ENCODE data around the gene NME4. TPM values are rescaled to one million over a fixed set of nuclear protein-coding genes. Genes with fewer than 3 reads are reported as not detected.
A peak's percentile ranks its signal among the peaks of the same experiment; 100 is the strongest.

Gene NME4
- total RNA-seq, 1 experiment from 2014 or later, result 159 TPM

DNA sequence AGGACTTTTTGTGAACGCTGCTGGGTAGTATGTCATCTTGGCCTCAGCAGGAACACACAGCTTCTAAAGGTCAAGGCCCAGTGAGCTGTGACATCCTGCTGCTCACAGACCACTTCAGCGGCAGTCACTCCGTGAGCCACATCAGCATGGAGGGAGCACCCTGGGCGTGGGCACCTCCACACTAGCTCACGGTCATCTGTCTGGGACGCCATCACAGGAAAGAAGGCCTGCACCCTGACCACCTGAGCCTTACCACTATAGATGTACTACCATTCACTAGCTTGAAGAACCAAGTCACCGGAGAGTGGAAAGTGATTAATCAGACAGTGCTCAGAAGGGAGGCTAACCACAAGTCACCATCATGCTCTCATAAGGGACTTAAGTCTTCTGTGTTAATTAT lies 47.8 kb upstream of the NME4 start:
- peaks cover 73% of the 10 kb centered on the region for H3K79me2 ChIP-seq (ENCODE audit: low read depth)
- H2AFZ ChIP-seq, result no peak overlapping the region
- no peaks in the 10 kb centered on the region for H3K9me3 ChIP-seq (ENCODE audit: insufficient read depth, low read depth)
- H3K4me2 ChIP-seq, result no peak overlapping the region
- CTCF ChIA-PET, result no interaction called here
- POLR2A ChIA-PET (ENCODE audit: unreplicated experiment), result no interaction called here
- H3K27ac ChIP-seq, result no peak overlapping the region
- BruUV-seq (replicated peaks), result no TSS peak
- H3K4me1 ChIP-seq (replicated peaks; ENCODE audit: insufficient read depth), result 0 out of 2 replicates have a peak, but pooled peaks cover 5% of the 10 kb centered on the region
- peaks cover 5% of the 10 kb centered on the region; the same call in 1 of the 2 replicates for H3F3A ChIP-seq (ENCODE audit: insufficient read depth, low read depth)
- no peak for TF ChIP-seq EZH2 (IDR thresholded peaks at IDR 0.05; ENCODE audit: low read depth)
- TF ChIP-seq CTCF (conservative IDR thresholded peaks at IDR 0.05), result no peak
- H3K27me3 ChIP-seq (ENCODE audit: insufficient read depth, low read depth), result no peaks in the 10 kb centered on the region
- DNase-seq, result no peak
- 0 out of 2 replicates have a peak, but pooled peaks cover 5% of the 10 kb centered on the region for H3K36me3 ChIP-seq (ENCODE audit: low read depth)
- no peaks in the 10 kb centered on the region for H3K9me2 ChIP-seq (ENCODE audit: insufficient read depth)
- H3K4me3 ChIP-seq, result no peak overlapping the region
- intact Hi-C loops (cut with micrococcal nuclease; ENCODE audit: unreplicated experiment), result no loop called here
- H4K20me1 ChIP-seq (ENCODE audit: insufficient read depth), result peaks cover 29% of the 10 kb centered on the region

DNA sequence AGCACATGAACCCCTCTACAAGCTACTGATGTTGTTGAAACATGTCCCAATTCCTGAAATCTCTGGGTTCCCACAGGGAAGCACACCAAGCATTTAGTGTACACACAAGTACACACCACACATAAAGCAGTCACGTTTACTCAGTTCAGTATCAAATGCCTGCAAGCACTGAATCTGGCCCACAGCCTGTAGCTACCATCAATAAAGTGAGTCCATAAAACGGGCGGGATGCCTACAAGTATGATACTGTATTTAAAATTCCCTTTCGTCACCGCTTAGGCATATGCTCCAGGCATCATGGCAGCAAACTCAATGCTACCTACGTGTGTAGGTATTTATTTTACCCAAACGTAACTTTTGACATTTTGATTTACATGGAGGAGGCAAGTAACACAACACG lies 46.8 kb upstream of the NME4 start:
- Histone ChIP-seq H3K27ac (no peak overlapping the region), H3F3A (ENCODE audit: insufficient read depth, low read depth) (peaks cover 5% of the 10 kb centered on the region; the same call in 1 of the 2 replicates)
- POLR2A ChIA-PET (ENCODE audit: unreplicated experiment), result no interaction called here

DNA sequence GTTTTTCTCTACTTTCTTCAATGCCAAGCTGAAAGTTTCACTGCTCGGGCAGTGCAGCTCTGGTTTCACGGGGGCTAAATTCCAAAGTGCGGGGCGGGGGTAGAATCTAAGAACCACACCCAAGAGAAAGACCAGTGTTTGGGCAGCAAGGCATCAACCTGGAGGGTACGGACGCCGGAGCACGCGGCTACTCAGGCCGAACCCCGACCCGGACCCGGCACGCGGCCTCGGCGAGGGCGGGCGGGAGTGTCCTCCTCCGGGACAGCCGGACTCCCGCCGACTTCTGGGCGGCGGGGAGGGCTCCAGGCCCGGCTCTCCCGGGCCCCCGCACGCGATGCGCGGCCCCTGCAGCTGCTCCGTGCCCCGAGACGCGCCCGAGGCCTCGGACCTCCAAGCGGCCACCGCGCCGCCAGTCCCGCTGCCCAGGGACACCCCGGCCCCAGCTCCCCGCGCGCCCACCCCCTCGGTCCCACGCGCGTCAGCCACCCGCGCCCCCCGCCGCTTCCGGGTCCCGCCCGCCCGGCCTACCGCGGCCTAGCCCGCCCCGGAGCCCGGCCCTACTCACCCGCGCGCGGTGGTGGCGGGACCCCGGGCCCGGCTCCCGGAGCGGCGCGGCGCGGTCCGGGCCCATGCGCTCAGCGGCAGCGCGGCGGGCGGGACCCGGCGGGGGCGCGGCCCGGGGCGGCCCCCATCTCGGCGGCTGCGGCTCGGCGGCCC lies 45.0 kb upstream of the NME4 start:
- Histone ChIP-seq H3K36me3 (ENCODE audit: low read depth) (0 out of 2 replicates have a peak, but pooled peaks cover 5% of the 10 kb centered on the region), H3K4me1 (replicated peaks; ENCODE audit: insufficient read depth) (0 out of 2 replicates have a peak, but pooled peaks cover 5% of the 10 kb centered on the region), H3K79me2 (ENCODE audit: low read depth) (peaks cover 47% of the 10 kb centered on the region), H3K4me3 (peak overlapping the region; percentile 93), H3K4me2 (peak overlapping the region; percentile 88), H4K20me1 (ENCODE audit: insufficient read depth) (peaks cover 11% of the 10 kb centered on the region), H3F3A (ENCODE audit: insufficient read depth, low read depth) (peaks cover 5% of the 10 kb centered on the region; the same call in 1 of the 2 replicates), H3K27me3 (ENCODE audit: insufficient read depth, low read depth) (no peaks in the 10 kb centered on the region), H3K9me3 (ENCODE audit: insufficient read depth, low read depth) (no peaks in the 10 kb centered on the region), H3K27ac (no peak overlapping the region), H2AFZ (peak overlapping the region; percentile 82; the same call in 1 of the 2 replicates), H3K9me2 (ENCODE audit: insufficient read depth) (no peaks in the 10 kb centered on the region)
- intact Hi-C loops (cut with micrococcal nuclease; ENCODE audit: unreplicated experiment), result loop anchor here (1.0 to 2.0 kb wide), 2 partner anchors 36 to 117 kb away; partner anchors contain the start of gene FAM234A
- no TSS peak for BruUV-seq (replicated peaks)
- ChIA-PET CTCF (interaction anchor here (0.5 to 1.0 kb wide), 6 partner anchors 99 to 307 kb away, joined by 3 to 14 read pairs (median 4); no protein-coding TSS in a partner anchor), POLR2A (ENCODE audit: unreplicated experiment) (interaction anchor here (0.6 to 1.3 kb wide), 4 partner anchors 79 to 282 kb away, joined by 6 to 30 read pairs (median 9); partner anchors contain the start of gene LUC7L)
- no peak for TF ChIP-seq EZH2 (IDR thresholded peaks at IDR 0.05; ENCODE audit: low read depth)
- no peak for DNase-seq

More for the DNA sequence above, 46.8 kb upstream of the NME4 start:
- no peak for TF ChIP-seq EZH2 (IDR thresholded peaks at IDR 0.05; ENCODE audit: low read depth)
- TF ChIP-seq CTCF (conservative IDR thresholded peaks at IDR 0.05), result no peak
- Histone ChIP-seq H3K4me2 (no peak overlapping the region), H4K20me1 (ENCODE audit: insufficient read depth) (peaks cover 21% of the 10 kb centered on the region), H3K4me1 (replicated peaks; ENCODE audit: insufficient read depth) (0 out of 2 replicates have a peak, but pooled peaks cover 5% of the 10 kb centered on the region), H3K4me3 (no peak overlapping the region), H3K36me3 (ENCODE audit: low read depth) (0 out of 2 replicates have a peak, but pooled peaks cover 5% of the 10 kb centered on the region), H3K9me2 (ENCODE audit: insufficient read depth) (no peaks in the 10 kb centered on the region), H3K9me3 (ENCODE audit: insufficient read depth, low read depth) (no peaks in the 10 kb centered on the region), H3K27me3 (ENCODE audit: insufficient read depth, low read depth) (no peaks in the 10 kb centered on the region), H2AFZ (no peak overlapping the region), H3K79me2 (ENCODE audit: low read depth) (peaks cover 65% of the 10 kb centered on the region)
- intact Hi-C loops (cut with micrococcal nuclease; ENCODE audit: unreplicated experiment), result no loop called here
- BruUV-seq (replicated peaks), result no TSS peak
- DNase-seq, result no peak
- CTCF ChIA-PET, result no interaction called here

Measured in PC-9 (cell line).